ENCODE measurements around the gene TRIM41. TPM values are rescaled to one million over a fixed set of nuclear protein-coding genes. Genes with fewer than 3 reads are reported as not detected.

The TRIM41 gene
- total and polyA plus RNA-seq, 9 of the 15 experiments (the other 6 are each of a cell fraction or from before 2014, with no cell fraction given), result 1.8 to 47.6 (median 20.9) TPM

DNA sequence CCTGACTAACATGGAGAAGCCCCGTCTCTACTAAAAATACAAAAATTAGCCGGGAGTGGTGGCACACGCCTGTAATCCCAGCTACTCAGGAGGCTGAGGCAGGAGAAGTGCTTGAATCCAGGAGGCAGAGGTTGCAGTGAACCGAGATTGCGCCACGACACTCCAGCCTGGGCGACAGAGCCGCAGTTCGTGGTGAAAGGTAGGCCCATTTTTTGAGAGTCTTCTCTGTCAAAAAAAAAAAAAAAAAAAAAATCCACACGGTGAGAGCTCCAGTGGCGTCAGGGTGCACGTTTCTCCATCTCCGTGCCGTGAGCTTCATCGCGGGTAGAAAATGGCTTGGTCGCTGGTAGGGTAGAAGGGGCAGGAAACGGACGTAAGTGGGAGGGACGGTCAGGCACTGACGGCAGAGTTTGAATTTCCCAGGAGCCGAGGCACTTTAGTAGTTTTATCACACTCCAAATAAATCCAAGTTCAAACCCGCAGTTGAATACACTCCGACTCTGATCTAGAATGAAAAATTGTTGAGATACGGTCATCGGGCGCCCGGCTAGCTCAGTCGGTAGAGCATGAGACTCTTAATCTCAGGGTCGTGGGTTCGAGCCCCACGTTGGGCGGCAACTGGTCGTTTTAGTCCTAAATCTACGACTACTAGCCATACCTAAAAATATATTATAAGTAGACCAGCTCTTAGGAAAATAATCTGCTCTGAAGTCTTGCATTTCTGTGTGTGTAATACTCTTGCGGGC is 15.7 kb upstream of the TRIM41 start (continued):
- TF ChIP-seq, protein P1, sequence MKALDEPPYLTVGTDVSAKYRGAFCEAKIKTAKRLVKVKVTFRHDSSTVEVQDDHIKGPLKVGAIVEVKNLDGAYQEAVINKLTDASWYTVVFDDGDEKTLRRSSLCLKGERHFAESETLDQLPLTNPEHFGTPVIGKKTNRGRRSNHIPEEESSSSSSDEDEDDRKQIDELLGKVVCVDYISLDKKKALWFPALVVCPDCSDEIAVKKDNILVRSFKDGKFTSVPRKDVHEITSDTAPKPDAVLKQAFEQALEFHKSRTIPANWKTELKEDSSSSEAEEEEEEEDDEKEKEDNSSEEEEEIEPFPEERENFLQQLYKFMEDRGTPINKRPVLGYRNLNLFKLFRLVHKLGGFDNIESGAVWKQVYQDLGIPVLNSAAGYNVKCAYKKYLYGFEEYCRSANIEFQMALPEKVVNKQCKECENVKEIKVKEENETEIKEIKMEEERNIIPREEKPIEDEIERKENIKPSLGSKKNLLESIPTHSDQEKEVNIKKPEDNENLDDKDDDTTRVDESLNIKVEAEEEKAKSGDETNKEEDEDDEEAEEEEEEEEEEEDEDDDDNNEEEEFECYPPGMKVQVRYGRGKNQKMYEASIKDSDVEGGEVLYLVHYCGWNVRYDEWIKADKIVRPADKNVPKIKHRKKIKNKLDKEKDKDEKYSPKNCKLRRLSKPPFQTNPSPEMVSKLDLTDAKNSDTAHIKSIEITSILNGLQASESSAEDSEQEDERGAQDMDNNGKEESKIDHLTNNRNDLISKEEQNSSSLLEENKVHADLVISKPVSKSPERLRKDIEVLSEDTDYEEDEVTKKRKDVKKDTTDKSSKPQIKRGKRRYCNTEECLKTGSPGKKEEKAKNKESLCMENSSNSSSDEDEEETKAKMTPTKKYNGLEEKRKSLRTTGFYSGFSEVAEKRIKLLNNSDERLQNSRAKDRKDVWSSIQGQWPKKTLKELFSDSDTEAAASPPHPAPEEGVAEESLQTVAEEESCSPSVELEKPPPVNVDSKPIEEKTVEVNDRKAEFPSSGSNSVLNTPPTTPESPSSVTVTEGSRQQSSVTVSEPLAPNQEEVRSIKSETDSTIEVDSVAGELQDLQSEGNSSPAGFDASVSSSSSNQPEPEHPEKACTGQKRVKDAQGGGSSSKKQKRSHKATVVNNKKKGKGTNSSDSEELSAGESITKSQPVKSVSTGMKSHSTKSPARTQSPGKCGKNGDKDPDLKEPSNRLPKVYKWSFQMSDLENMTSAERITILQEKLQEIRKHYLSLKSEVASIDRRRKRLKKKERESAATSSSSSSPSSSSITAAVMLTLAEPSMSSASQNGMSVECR (CRISPR knock-in tag; IDR thresholded peaks at IDR 0.05), result no peak
- TF ChIP-seq SRSF3 (IDR thresholded peaks at IDR 0.05; ENCODE audit: insufficient read depth, low read length) (no peak), PHB (CRISPR knock-in tag; IDR thresholded peaks at IDR 0.05) (no peak), ZNF830 (CRISPR knock-in tag; IDR thresholded peaks at IDR 0.05) (no peak), ELF4 (CRISPR knock-in tag; IDR thresholded peaks at IDR 0.05) (no peak), ZNF197 (CRISPR knock-in tag; IDR thresholded peaks at IDR 0.05; ENCODE audit: low read depth) (no peak), TARDBP (IDR thresholded peaks at IDR 0.05) (peak; percentile 52; the same call in 1 of the 2 replicates), ERF (CRISPR knock-in tag; IDR thresholded peaks at IDR 0.05) (no peak)
- TF ChIP-seq, protein P2, sequence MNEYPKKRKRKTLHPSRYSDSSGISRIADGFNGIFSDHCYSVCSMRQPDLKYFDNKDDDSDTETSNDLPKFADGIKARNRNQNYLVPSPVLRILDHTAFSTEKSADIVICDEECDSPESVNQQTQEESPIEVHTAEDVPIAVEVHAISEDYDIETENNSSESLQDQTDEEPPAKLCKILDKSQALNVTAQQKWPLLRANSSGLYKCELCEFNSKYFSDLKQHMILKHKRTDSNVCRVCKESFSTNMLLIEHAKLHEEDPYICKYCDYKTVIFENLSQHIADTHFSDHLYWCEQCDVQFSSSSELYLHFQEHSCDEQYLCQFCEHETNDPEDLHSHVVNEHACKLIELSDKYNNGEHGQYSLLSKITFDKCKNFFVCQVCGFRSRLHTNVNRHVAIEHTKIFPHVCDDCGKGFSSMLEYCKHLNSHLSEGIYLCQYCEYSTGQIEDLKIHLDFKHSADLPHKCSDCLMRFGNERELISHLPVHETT (CRISPR knock-in tag; conservative IDR thresholded peaks at IDR 0.05 in 1 of 2, IDR thresholded peaks at IDR 0.05 in 1 of 2), result 0 out of 4 replicates have a peak, but pooled peaks of 1 of the 2 experiments have one; percentile 23
- TF ChIP-seq, protein P3, sequence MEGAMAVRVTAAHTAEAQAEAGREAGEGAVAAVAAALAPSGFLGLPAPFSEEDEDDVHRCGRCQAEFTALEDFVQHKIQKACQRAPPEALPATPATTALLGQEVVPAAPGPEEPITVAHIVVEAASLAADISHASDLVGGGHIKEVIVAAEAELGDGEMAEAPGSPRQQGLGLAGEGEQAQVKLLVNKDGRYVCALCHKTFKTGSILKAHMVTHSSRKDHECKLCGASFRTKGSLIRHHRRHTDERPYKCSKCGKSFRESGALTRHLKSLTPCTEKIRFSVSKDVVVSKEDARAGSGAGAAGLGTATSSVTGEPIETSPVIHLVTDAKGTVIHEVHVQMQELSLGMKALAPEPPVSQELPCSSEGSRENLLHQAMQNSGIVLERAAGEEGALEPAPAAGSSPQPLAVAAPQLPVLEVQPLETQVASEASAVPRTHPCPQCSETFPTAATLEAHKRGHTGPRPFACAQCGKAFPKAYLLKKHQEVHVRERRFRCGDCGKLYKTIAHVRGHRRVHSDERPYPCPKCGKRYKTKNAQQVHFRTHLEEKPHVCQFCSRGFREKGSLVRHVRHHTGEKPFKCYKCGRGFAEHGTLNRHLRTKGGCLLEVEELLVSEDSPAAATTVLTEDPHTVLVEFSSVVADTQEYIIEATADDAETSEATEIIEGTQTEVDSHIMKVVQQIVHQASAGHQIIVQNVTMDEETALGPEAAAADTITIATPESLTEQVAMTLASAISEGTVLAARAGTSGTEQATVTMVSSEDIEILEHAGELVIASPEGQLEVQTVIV (CRISPR knock-in tag; IDR thresholded peaks at IDR 0.05; ENCODE audit: borderline replicate concordance), result no peak
- TF ChIP-seq, protein P4, sequence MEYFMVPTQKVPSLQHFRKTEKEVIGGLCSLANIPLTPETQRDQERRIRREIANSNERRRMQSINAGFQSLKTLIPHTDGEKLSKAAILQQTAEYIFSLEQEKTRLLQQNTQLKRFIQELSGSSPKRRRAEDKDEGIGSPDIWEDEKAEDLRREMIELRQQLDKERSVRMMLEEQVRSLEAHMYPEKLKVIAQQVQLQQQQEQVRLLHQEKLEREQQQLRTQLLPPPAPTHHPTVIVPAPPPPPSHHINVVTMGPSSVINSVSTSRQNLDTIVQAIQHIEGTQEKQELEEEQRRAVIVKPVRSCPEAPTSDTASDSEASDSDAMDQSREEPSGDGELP (CRISPR knock-in tag; IDR thresholded peaks at IDR 0.05; ENCODE audit: borderline replicate concordance), result no peak
- TF ChIP-seq, protein P5, sequence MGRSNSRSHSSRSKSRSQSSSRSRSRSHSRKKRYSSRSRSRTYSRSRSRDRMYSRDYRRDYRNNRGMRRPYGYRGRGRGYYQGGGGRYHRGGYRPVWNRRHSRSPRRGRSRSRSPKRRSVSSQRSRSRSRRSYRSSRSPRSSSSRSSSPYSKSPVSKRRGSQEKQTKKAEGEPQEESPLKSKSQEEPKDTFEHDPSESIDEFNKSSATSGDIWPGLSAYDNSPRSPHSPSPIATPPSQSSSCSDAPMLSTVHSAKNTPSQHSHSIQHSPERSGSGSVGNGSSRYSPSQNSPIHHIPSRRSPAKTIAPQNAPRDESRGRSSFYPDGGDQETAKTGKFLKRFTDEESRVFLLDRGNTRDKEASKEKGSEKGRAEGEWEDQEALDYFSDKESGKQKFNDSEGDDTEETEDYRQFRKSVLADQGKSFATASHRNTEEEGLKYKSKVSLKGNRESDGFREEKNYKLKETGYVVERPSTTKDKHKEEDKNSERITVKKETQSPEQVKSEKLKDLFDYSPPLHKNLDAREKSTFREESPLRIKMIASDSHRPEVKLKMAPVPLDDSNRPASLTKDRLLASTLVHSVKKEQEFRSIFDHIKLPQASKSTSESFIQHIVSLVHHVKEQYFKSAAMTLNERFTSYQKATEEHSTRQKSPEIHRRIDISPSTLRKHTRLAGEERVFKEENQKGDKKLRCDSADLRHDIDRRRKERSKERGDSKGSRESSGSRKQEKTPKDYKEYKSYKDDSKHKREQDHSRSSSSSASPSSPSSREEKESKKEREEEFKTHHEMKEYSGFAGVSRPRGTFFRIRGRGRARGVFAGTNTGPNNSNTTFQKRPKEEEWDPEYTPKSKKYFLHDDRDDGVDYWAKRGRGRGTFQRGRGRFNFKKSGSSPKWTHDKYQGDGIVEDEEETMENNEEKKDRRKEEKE (IDR thresholded peaks at IDR 0.05; ENCODE audit: borderline replicate concordance in 1 of 2, control insufficient read depth in 1 of 2, low read depth in 2 of 2, low read length in 1 of 2), result 0 out of 4 replicates have a peak, but pooled peaks of 1 of the 2 experiments have one; percentile 44

Measured in K562 (cell line).